Measurements from ENCODE around the gene MYO5C. TPM values are rescaled to one million over a fixed set of nuclear protein-coding genes. Genes with fewer than 3 reads are reported as not detected.
A peak's percentile ranks its signal among the peaks of the same experiment; 100 is the strongest.

Gene MYO5C
- total RNA-seq, 2 donors from 2014 or later, result 19.1 to 26.7 TPM

DNA sequence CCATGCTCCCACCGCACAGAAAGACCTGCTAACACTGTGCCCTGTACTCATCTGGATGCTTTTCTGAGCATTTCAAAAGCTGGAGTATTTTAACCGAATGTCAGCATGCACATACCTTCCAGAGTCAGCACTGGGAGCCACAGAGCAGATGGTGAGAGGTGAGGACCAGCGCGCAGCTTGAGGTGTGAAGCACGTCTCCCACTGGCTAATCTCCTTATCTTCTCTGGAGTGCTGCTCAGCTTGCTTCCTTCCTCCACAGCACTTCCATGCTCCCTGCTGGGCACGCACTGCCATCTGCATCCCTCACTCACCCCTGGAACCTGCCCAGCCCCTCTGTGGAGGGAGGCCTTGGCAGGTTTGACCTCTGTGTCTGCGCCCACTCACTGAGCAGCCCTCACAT lies 104.4 kb downstream of the MYO5C start, which contains the start of gene GNB5:
TSS of gene GNB5 (minus strand) at position 186 of the 400 bp plus-strand sequence. CDS start 6,716 bp downstream, outside the sequence.
- 69 to 91% methylated on average over 3 to 7 of the region's 7 CpGs for whole genome bisulfite sequencing, 2 experiments (ENCODE audit: insufficient coverage in 1 of 2, insufficient read length in 1 of 2)
- DNase-seq, result peak; percentile 81
- peaks cover 15% of the 10 kb centered on the region for H3K4me1 Mint-ChIP-seq
- Histone ChIP-seq H3K4me1 (ENCODE audit: control insufficient read depth, insufficient read depth, low read length) (peaks cover 5% of the 10 kb centered on the region), H3K9ac (ENCODE audit: extremely low read depth, low read length, poor library complexity, severe bottlenecking) (no peak within 1 kb of the TSS), H3K36me3 (ENCODE audit: control insufficient read depth, insufficient read depth, low read length) (no peaks in the 10 kb centered on the region), H3K27ac (ENCODE audit: low read depth, low read length) (no peak within 1 kb of the TSS), H3K4me3 (ENCODE audit: low read length) (no peak within 1 kb of the TSS), H3K9me3 (ENCODE audit: control insufficient read depth, low read length) (no peaks in the 10 kb centered on the region), H3K27me3 (ENCODE audit: control insufficient read depth, insufficient read depth, low read length, poor library complexity, severe bottlenecking) (no peaks in the 10 kb centered on the region)
- peaks cover 10% of the 10 kb centered on the region for H3K36me3 Mint-ChIP-seq (ENCODE audit: low read depth)
- no peak within 1 kb of the TSS for H3K4me3 Mint-ChIP-seq
- TF ChIP-seq, protein P1, sequence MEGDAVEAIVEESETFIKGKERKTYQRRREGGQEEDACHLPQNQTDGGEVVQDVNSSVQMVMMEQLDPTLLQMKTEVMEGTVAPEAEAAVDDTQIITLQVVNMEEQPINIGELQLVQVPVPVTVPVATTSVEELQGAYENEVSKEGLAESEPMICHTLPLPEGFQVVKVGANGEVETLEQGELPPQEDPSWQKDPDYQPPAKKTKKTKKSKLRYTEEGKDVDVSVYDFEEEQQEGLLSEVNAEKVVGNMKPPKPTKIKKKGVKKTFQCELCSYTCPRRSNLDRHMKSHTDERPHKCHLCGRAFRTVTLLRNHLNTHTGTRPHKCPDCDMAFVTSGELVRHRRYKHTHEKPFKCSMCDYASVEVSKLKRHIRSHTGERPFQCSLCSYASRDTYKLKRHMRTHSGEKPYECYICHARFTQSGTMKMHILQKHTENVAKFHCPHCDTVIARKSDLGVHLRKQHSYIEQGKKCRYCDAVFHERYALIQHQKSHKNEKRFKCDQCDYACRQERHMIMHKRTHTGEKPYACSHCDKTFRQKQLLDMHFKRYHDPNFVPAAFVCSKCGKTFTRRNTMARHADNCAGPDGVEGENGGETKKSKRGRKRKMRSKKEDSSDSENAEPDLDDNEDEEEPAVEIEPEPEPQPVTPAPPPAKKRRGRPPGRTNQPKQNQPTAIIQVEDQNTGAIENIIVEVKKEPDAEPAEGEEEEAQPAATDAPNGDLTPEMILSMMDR (conservative IDR thresholded peaks at IDR 0.05), result no peak
- H3K9me3 Mint-ChIP-seq, result no peaks in the 10 kb centered on the region
- peaks cover 27% of the 10 kb centered on the region for H3K27me3 Mint-ChIP-seq (ENCODE audit: insufficient read depth)
- H3K27ac Mint-ChIP-seq, result no peak within 1 kb of the TSS

DNA sequence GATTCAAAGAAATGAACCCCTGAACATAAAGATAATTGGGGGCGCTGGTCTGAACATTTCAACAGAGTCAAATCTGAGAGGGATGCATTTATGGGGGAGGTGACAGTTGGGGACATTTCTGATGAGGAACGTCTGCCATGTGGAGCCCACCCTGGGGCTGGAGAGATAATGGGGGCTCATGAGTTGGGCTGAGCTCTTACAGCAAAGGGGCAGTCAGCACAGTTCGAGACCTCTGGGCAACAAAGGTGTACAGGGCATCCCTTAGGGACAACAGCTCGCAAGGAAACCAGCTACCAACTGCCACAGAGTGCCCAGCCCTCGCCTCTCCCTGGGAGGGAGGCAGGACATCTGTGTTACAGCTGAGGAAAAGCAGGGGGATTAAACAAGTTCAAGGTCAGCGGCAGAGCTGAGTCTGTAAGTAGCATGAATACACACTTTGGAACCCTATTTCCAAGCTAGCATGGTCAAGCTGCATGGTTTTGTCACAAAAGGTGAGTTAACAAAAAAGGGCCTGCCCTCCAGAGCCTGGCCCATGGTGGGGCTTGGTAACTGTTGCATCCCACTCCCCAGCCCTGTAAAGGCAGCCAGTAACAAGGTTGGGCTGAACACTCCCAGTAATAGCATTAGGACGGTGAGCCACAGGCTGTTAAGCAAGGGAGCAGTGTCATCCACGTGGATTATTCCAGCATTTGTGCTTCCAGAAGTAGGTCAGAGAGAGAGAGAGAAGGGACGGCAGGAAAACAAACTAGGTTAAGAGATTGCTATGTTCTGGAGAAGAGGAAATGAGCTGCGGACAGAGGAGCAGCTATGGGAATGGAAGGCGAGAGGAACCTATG lies 108.7 kb downstream of the MYO5C start:
- no peak overlapping the region for H3K4me3 Mint-ChIP-seq
- TF ChIP-seq, protein P1 (conservative IDR thresholded peaks at IDR 0.05), result no peak
- no peak for DNase-seq
- no peak overlapping the region for H3K4me3 ChIP-seq (ENCODE audit: low read length)
- H3K27ac Mint-ChIP-seq, result no peak overlapping the region
- no peak overlapping the region for H3K9ac ChIP-seq (ENCODE audit: extremely low read depth, low read length, poor library complexity, severe bottlenecking)
- H3K27ac ChIP-seq (ENCODE audit: low read depth, low read length), result no peak overlapping the region
- H3K4me1 ChIP-seq (ENCODE audit: control insufficient read depth, insufficient read depth, low read length), result peaks cover 5% of the 10 kb centered on the region
- H3K9me3 Mint-ChIP-seq, result no peaks in the 10 kb centered on the region
- H3K36me3 ChIP-seq (ENCODE audit: control insufficient read depth, insufficient read depth, low read length), result no peaks in the 10 kb centered on the region
- 87 to 90% methylated on average over 10 to 11 of the region's 11 CpGs for WGBS, 2 experiments (ENCODE audit: insufficient coverage in 1 of 2, insufficient read length in 1 of 2)
- H3K36me3 Mint-ChIP-seq (ENCODE audit: low read depth), result no peaks in the 10 kb centered on the region
- no peaks in the 10 kb centered on the region for H3K9me3 ChIP-seq (ENCODE audit: control insufficient read depth, low read length)
- peaks cover 20% of the 10 kb centered on the region for H3K4me1 Mint-ChIP-seq
- H3K27me3 Mint-ChIP-seq (ENCODE audit: insufficient read depth), result peaks cover 36% of the 10 kb centered on the region
- H3K27me3 ChIP-seq (ENCODE audit: control insufficient read depth, insufficient read depth, low read length, poor library complexity, severe bottlenecking), result peaks cover 7% of the 10 kb centered on the region

DNA sequence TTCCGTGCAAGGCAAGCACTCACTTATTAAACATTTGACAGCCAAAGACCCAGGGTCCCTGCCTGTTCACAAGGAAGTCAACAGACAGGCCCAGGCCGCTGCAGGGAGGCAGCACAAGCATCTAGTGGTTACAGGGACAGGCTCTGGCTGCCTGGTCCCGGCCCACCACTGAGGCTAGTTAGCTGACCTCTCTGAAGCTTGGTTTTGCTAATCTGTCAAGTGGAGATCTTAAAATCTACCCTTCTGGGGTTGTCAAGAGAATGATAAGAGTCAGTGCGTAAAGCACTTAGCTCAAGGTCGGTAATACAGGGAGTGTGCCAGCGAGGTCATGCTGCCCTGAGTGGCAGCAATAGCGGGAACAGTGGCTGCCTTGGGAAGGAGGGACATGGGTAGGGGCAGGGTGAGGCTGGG lies 110.4 kb downstream of the MYO5C start:
- Mint-ChIP-seq H3K4me1 (peaks cover 14% of the 10 kb centered on the region), H3K27me3 (ENCODE audit: insufficient read depth) (peaks cover 44% of the 10 kb centered on the region), H3K36me3 (ENCODE audit: low read depth) (no peaks in the 10 kb centered on the region), H3K4me3 (no peak overlapping the region), H3K27ac (no peak overlapping the region), H3K9me3 (no peaks in the 10 kb centered on the region)
- DNase-seq, result no peak
- H3K4me1 ChIP-seq (ENCODE audit: control insufficient read depth, insufficient read depth, low read length), result peaks cover 5% of the 10 kb centered on the region
- H3K36me3 ChIP-seq (ENCODE audit: control insufficient read depth, insufficient read depth, low read length), result no peaks in the 10 kb centered on the region
- TF ChIP-seq, protein P1 (conservative IDR thresholded peaks at IDR 0.05), result no peak
- WGBS, 2 experiments (ENCODE audit: insufficient coverage in 1 of 2, insufficient read length in 1 of 2), result 91 to 100% methylated on average over 7 of the region's 7 CpGs
- peaks cover 23% of the 10 kb centered on the region for H3K27me3 ChIP-seq (ENCODE audit: control insufficient read depth, insufficient read depth, low read length, poor library complexity, severe bottlenecking)
- H3K4me3 ChIP-seq (ENCODE audit: low read length), result no peak overlapping the region
- no peaks in the 10 kb centered on the region for H3K9me3 ChIP-seq (ENCODE audit: control insufficient read depth, low read length)
- H3K9ac ChIP-seq (ENCODE audit: extremely low read depth, low read length, poor library complexity, severe bottlenecking), result no peak overlapping the region
- H3K27ac ChIP-seq (ENCODE audit: low read depth, low read length), result no peak overlapping the region

All from endodermal cell (in vitro differentiated cells).